Stimulated activated CD4-positive, alpha-beta T cell treated with anti-CD3 and anti-CD28 coated beads, Interleukin-1b, Interleukin-23, amount 100 ng/mL, for 1 hour (primary cell): Measurements from ENCODE around the gene TMEM183A.

Experiments used
- DNase-seq, 2 donors: peaks; one replicate each; pipeline ENCODE4 v3.0.0-alpha.2; 2020; ENCODE audit warnings: low read depth in 2 of 2

The TMEM183A gene

DNA sequence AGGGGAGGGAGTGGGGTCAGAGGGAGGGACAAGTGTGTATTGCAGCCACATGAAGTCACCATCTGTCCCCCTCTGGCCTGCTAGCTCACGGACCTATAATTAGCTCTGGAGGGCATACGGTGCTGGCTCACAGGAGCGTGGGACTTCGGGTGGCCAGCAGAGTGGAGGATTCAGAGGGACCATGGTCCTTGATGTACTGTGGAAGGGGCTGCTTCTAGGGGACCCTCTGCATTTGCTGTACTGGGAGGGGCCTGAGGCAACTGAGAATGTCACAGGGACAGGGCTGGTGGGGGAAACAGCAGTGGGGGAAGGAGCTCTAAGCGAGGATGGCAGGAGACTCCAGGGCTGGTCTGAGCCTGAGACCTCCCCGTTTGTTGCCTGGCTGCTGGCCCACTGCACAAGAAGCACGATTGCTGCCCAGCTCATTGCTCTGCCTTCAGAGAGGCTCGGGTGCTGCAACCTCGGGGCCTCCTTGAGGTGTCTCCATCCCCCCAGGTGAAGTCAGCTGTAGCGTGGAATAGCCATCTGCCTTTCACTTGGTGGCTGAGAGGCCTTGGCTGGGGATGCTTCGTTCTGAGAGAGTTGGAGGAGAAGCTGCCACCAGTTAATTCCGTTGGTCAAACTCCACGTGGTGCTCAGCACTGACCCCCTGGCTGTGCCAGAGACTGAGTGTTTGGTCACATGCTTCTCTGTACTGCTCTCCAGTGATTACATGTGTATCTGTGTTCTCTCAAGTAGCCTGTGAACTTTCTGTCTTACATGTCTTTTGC, 21.8 kb downstream of the TMEM183A start:
- no peak for DNase-seq

- DNase-seq: no peak
Observed at GRCh38 chr1:203031467-203031866, 24.3 kb downstream of the TMEM183A start.

DNA sequence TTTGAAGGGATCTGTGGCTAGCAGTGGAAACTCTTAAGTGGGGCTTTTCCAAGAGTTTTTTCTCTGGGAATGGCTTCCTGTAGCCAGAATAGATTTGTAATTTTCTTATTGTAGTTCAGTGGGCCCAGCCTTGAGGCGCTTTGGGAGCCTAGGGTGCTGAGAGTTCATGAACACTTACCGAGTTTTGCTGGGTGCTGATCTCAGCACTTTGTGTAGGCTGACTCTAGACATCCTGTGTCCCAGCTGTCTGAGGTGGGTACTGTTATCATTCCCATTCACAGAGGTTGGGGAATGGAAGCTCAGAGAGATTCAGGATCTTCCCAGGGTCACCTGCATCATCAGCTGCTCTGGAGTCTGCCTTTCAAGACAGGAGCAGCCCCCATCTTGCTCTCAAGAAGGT, 26.1 kb downstream of the TMEM183A start:
- no peak for DNase-seq

DNA sequence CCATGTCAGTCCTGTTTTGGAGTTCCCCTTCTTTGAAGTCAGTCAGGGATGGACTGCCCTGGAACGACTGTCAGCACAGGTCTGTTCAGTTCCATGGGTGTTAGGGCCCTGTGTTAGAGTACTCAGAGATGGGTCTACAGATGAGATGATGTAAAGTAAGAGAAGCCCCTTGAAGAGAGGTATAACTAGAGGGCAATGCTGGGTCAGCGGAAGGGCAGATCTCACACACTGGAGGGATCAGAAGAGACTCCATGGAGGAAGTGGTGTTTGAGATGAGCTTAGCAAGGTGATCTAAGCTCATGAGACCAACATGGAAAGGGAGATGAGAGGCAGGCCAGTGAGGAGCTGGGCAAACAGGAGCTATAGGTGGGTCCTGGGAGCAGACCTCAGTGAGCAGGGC, 26.7 kb downstream of the TMEM183A start:
- no peak for DNase-seq

DNA sequence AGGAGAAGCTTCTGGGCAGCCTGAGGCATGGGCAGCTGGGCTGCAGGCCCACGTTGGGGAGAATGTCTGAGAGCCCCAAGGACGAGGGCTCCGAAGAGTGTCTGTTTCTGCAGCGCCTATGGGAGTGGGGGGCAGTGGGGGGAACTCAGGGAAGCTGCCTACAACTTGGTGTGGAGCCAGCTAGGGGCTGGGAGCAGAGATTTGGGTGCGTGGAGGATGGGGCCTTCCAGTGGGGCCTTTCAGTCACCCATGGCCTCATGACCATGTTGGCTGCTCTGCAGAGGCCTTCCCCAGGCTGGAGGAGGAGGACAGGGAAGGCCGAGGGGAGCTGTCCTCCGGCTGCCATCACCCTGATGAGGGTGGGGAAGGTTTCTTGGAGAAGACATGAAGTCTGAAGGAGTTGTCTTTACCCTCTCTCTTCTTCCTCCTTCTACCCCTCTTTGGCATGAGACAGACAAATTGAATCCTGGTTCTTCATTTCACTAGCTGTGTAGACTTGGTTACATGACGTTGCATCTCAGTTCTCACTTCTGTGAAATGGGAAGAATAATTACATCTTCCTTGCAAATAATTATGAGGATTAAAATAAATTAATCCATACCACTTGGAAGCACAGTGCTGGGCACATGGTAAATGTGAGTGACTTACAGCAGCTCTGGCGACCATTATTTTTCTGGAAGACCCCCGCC, 27.4 kb downstream of the TMEM183A start:
- no peak for DNase-seq

- no peak for DNase-seq
Observed at GRCh38 chr1:203035111-203036000, 28.2 kb downstream of the TMEM183A start.

GRCh38 chr1:203036135-203036534, 29.0 kb downstream of the TMEM183A start:
- no peak for DNase-seq

GRCh38 chr1:203036537-203036936, 29.4 kb downstream of the TMEM183A start:
- no peak for DNase-seq

GRCh38 chr1:203037509-203038190, 30.5 kb downstream of the TMEM183A start:
- no peak for DNase-seq

- DNase-seq: no peak
Observed at GRCh38 chr1:203038217-203038741, 31.1 kb downstream of the TMEM183A start.

GRCh38 chr1:203038891-203039608, 31.9 kb downstream of the TMEM183A start:
- DNase-seq: peak in 1 of 2 donors; percentile 49

- DNase-seq: no peak
Observed at GRCh38 chr1:203039609-203040512, 32.7 kb downstream of the TMEM183A start.

DNA sequence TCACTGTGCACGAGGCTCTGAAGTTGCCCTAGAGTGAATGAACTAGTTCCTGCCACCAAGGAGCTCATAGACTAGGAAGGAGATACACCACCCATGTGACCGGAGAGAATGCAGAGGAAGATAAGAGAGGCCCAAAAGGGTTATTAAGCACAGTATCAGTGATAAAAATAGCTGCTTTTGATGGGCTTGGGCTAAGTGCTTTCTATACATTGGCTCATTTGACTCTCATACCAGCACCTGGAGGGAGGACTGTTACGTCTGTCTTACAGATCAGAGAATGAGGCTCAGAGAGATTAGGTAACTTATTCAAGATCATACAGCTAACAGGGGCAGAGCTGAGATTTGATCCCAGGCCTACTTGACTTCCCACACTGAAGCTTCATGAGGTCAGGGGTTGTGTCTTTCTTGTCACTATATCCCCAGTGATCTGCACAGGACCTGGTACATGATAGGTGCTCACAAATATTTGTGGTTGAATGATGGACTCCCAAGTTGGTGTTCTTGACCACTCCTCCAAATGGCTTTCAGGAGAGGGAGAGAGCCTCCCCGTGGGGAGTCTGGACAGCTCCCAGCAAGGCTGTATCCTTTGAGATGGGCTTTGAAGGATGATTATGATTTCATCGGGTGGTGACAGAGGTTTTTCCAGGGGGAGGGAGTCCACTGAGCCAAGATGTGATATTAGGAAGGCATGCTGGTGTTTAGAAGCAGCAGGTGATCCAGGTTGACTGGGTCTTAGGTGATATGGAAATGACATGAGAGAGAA, 33.5 kb downstream of the TMEM183A start:
- DNase-seq: no peak

DNA sequence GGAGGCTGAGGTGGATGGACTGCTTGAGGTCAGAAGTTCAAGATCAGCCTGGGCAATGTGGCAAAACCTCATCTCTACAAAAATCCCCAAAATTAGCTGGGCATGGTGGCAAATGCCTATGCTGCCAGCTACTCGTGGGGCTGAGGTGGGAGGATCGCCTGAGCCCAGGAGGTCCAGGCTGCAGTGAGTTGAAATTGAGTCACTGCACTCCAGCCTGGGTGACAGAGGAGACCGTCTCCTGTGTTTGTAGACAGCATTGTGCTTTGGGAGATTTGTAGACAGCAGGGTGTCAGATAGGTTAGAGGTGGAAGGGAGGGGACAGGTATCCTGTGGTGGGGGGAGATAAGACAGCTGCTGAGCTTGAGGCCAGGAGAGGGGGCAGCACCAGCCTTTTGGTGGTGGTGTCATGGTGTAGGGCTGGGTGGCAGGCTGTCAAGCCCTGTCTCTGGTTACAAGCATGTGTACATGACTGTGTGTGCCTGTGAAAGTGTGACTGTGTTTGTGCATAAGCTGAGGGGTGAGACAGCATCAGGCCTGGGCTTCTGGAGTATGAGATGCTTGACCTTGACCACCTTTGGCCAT, 34.3 kb downstream of the TMEM183A start:
- DNase-seq: no peak

GRCh38 chr1:203043830-203044545, 36.8 kb downstream of the TMEM183A start:
- no peak for DNase-seq

DNA sequence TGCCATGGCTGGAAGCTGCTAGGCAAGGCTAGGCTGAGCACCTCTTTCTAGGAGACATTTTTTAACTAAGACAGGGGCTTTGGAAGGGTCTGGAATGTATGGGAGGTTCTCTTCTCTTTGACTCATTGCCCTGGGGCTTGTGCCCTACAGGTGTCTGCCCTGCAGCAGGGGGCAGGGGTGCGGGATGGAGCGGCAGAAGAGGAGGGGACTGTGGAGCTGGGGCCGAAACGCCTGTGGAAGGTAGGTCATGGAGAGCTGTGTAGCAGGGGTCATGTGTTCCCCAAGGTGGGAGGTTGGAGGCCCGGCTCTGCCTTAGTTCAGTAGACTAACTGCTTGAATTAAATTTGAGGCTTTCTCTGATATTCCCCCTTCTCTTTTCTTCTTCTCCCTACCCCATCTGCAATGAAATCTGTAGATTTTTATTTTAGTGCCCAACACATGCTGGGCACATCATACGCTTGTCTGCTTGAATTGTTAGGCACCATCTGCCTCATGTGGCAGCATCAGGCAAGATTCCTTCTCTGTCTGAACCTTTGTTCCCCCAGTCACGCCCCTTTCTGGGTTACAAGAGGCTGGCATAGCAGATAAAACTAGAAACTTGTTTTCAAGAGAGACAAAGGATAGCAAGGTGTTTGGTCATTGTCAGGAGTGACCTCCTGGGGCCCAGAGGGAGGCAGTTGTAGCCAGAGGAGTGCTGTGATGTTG, 37.5 kb downstream of the TMEM183A start:
- no peak for DNase-seq

DNA sequence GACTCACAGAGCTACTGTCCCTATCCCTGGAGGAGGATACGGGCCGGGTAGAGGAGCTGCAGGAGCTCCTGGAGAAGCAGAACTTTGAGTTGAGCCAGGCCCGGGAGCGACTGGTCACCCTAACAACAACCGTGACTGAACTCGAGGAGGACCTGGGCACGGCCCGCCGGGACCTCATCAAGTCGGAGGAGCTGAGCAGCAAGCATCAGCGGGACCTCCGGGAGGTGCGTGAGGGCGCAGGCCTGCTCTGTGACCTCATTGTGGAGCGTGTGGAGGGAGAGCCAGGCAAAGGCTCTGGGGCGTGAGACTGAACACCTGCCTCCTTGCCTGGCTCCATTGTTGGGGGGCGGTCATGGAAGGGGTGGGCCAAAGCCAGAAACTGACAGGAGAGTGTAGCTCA, 38.2 kb downstream of the TMEM183A start:
- DNase-seq: no peak
